ENCODE data around the gene CEP78. TPM values are rescaled to one million over a fixed set of nuclear protein-coding genes. Genes with fewer than 3 reads are reported as not detected.

CEP78 gene
- total RNA-seq, 1 experiment from 2014 or later, result 48.1 TPM

GRCh38 chr9:78214492-78214891, 21.4 kb upstream of the CEP78 start:
- no peak for ATAC-seq
- RAD21 ChIA-PET (ENCODE audit: low non-redundant PET in 1 of 2, low total read pairs in 2 of 2, uncharacterized antibody in 2 of 2, unreplicated experiment in 2 of 2), result no interaction called here
- H3K79me2 ChIP-seq (ENCODE audit: insufficient read depth, low read length), result no peaks in the 10 kb centered on the region
- no peak overlapping the region for H2AFZ ChIP-seq (ENCODE audit: low read depth, low read length, poor library complexity, severe bottlenecking)
- H3K4me3 ChIP-seq (replicated peaks in 1 of 2; ENCODE audit: low read depth in 1 of 2, low read length in 2 of 2), result no peak overlapping the region
- no peak for DNase-seq (ENCODE audit: low read depth, low spot score)
- no peaks in the 10 kb centered on the region for H3K27me3 ChIP-seq (ENCODE audit: insufficient read depth, low read length)
- H3K4me1 ChIP-seq (ENCODE audit: control insufficient read depth in 1 of 2, insufficient read depth in 2 of 2, low read length in 2 of 2), result no peaks in the 10 kb centered on the region
- no peak overlapping the region for H3K4me2 ChIP-seq (ENCODE audit: low read length)
- H3K36me3 ChIP-seq (ENCODE audit: control insufficient read depth in 1 of 2, insufficient read depth in 2 of 2, low read length in 2 of 2), result no peaks in the 10 kb centered on the region
- intact Hi-C loops (cut with micrococcal nuclease), result no loop called here
- POLR2A ChIA-PET, result no interaction called here
- no peaks in the 10 kb centered on the region for H3K9me3 ChIP-seq (ENCODE audit: control insufficient read depth in 1 of 2, insufficient read depth in 1 of 2, low read depth in 1 of 2, low read length in 2 of 2)
- BruUV-seq (replicated peaks), result no TSS peak
- H3K9ac ChIP-seq (ENCODE audit: low read length), result no peak overlapping the region
- CTCF ChIA-PET, result no interaction called here
- TF ChIP-seq FOSL1 (IDR thresholded peaks at IDR 0.05; ENCODE audit: low read depth) (no peak), MAX (IDR thresholded peaks at IDR 0.05) (no peak), RAD21 (IDR thresholded peaks at IDR 0.05; ENCODE audit: low read depth) (no peak), SP1 (IDR thresholded peaks at IDR 0.05; ENCODE audit: low read depth) (no peak), SIN3A (IDR thresholded peaks at IDR 0.05; ENCODE audit: low read depth) (no peak), ZFX (IDR thresholded peaks at IDR 0.05) (no peak), ELF1 (IDR thresholded peaks at IDR 0.05; ENCODE audit: borderline replicate concordance, low read depth) (no peak), CTCF (IDR thresholded peaks at IDR 0.05 in 2 of 3, conservative IDR thresholded peaks at IDR 0.05 in 1 of 3; ENCODE audit: borderline replicate concordance in 1 of 3, insufficient read depth in 1 of 3, low read depth in 2 of 3, low read length in 2 of 3) (no peak), SRF (IDR thresholded peaks at IDR 0.05; ENCODE audit: low read depth) (no peak)
- H3K9me2 ChIP-seq (ENCODE audit: insufficient read depth), result no peaks in the 10 kb centered on the region
- no peaks in the 10 kb centered on the region for H4K20me1 ChIP-seq (ENCODE audit: insufficient read depth)
- no peak overlapping the region for H3K27ac ChIP-seq (ENCODE audit: low read depth, low read length)

- Histone ChIP-seq H2AFZ (ENCODE audit: low read depth, low read length, poor library complexity, severe bottlenecking) (no peak overlapping the region), H3K9me2 (ENCODE audit: insufficient read depth) (no peaks in the 10 kb centered on the region), H3K4me3 (replicated peaks in 1 of 2; ENCODE audit: low read depth in 1 of 2, low read length in 2 of 2) (no peak overlapping the region), H3K9ac (ENCODE audit: low read length) (no peak overlapping the region), H3K36me3 (ENCODE audit: control insufficient read depth in 1 of 2, insufficient read depth in 2 of 2, low read length in 2 of 2) (no peaks in the 10 kb centered on the region), H3K79me2 (ENCODE audit: insufficient read depth, low read length) (no peaks in the 10 kb centered on the region), H3K9me3 (ENCODE audit: control insufficient read depth in 1 of 2, insufficient read depth in 1 of 2, low read depth in 1 of 2, low read length in 2 of 2) (no peaks in the 10 kb centered on the region), H3K4me2 (ENCODE audit: low read length) (no peak overlapping the region), H3K27ac (ENCODE audit: low read depth, low read length) (no peak overlapping the region), H3K27me3 (ENCODE audit: insufficient read depth, low read length) (no peaks in the 10 kb centered on the region), H4K20me1 (ENCODE audit: insufficient read depth) (no peaks in the 10 kb centered on the region), H3K4me1 (ENCODE audit: control insufficient read depth in 1 of 2, insufficient read depth in 2 of 2, low read length in 2 of 2) (no peaks in the 10 kb centered on the region)
- intact Hi-C loops (cut with micrococcal nuclease), result no loop called here
- RAD21 ChIA-PET (ENCODE audit: low non-redundant PET in 1 of 2, low total read pairs in 2 of 2, uncharacterized antibody in 2 of 2, unreplicated experiment in 2 of 2), result no interaction called here
- DNase-seq (ENCODE audit: low read depth, low spot score), result no peak
- TF ChIP-seq FOSL1 (IDR thresholded peaks at IDR 0.05; ENCODE audit: low read depth), result no peak
- no peak for TF ChIP-seq CBX3 (IDR thresholded peaks at IDR 0.05; ENCODE audit: low read depth)
- no peak for TF ChIP-seq RAD21 (IDR thresholded peaks at IDR 0.05; ENCODE audit: low read depth)
- no peak for TF ChIP-seq EGR1 (IDR thresholded peaks at IDR 0.05; ENCODE audit: low read depth)
- no peak for TF ChIP-seq ZNF274 (IDR thresholded peaks at IDR 0.05; ENCODE audit: low read depth, low read length)
- no peak for TF ChIP-seq EZH2 (IDR thresholded peaks at IDR 0.05)
- BruUV-seq (replicated peaks), result no TSS peak
- CTCF ChIA-PET, result no interaction called here
- POLR2A ChIA-PET, result no interaction called here
- no peak for ATAC-seq
These were observed 20.2 kb upstream of the CEP78 start for GRCh38 chr9:78215706-78216105.
